ENCODE results near the gene DMPK.

DMPK gene

GRCh38 chr19:45816236-45817009 lies 34.1 kb upstream of the DMPK start:
- Histone ChIP-seq H3K27me3 (ENCODE audit: insufficient read depth, poor library complexity, severe bottlenecking) (no peaks in the 10 kb centered on the region), H3K4me3 (replicated peaks; ENCODE audit: insufficient read depth, low read length) (no peak overlapping the region), H3K27ac (replicated peaks) (no peak overlapping the region)
- no peak for DNase-seq (ENCODE audit: low read depth in 1 of 2, low spot score in 1 of 2)
- TF ChIP-seq REST (IDR thresholded peaks at IDR 0.05; ENCODE audit: insufficient replicate concordance, low read depth) (no peak), POLR2AphosphoS5 (IDR thresholded peaks at IDR 0.05; ENCODE audit: low read depth) (no peak), GABPA (IDR thresholded peaks at IDR 0.05; ENCODE audit: low read depth) (no peak), CTCF (IDR thresholded peaks at IDR 0.05; ENCODE audit: insufficient read depth, low read length) (no peak), SPI1 (IDR thresholded peaks at IDR 0.05; ENCODE audit: borderline replicate concordance, low read depth) (no peak)

GRCh38 chr19:45815481-45816216 lies 33.4 kb upstream of the DMPK start:
- no peaks in the 10 kb centered on the region for H3K27me3 ChIP-seq (ENCODE audit: insufficient read depth, poor library complexity, severe bottlenecking)
- TF ChIP-seq REST (IDR thresholded peaks at IDR 0.05; ENCODE audit: insufficient replicate concordance, low read depth) (no peak), GABPA (IDR thresholded peaks at IDR 0.05; ENCODE audit: low read depth) (no peak), POLR2AphosphoS5 (IDR thresholded peaks at IDR 0.05; ENCODE audit: low read depth) (no peak)
- H3K27ac ChIP-seq (replicated peaks): no peak overlapping the region
- H3K4me3 ChIP-seq (replicated peaks; ENCODE audit: insufficient read depth, low read length): no peak overlapping the region
- no peak for DNase-seq (ENCODE audit: low read depth in 1 of 2, low spot score in 1 of 2)

- no peak for DNase-seq (ENCODE audit: low read depth in 1 of 2, low spot score in 1 of 2)
- H3K27me3 ChIP-seq (ENCODE audit: insufficient read depth, poor library complexity, severe bottlenecking): no peaks in the 10 kb centered on the region
- no peak within 1 kb of the TSS for H3K4me3 ChIP-seq (replicated peaks; ENCODE audit: insufficient read depth, low read length)
- H3K27ac ChIP-seq (replicated peaks): no peak within 1 kb of the TSS
- TF ChIP-seq REST (IDR thresholded peaks at IDR 0.05; ENCODE audit: insufficient replicate concordance, low read depth) (no peak), SPI1 (IDR thresholded peaks at IDR 0.05; ENCODE audit: borderline replicate concordance, low read depth) (no peak), POLR2AphosphoS5 (IDR thresholded peaks at IDR 0.05; ENCODE audit: low read depth) (no peak), CTCF (IDR thresholded peaks at IDR 0.05; ENCODE audit: insufficient read depth, low read length) (no peak), GABPA (IDR thresholded peaks at IDR 0.05; ENCODE audit: low read depth) (no peak)
Observed at GRCh38 chr19:45814851-45815480, 32.7 kb upstream of the DMPK start, which contains the start of gene RSPH6A. Gene RSPH6A, minus strand, starts transcription at chr19:45815308. Its CDS starts 132 bp downstream, at chr19:45815176.
